NCI-H187 treated with DMSO at 0.1 percent for 48 hours (cell line): ENCODE data around the gene MTG1.
"Not testable (repeated sequence)": the region's sequence is repeated elsewhere in the genome, so short reads cannot be mapped to it uniquely, and the experiment has no call there.

Experiments
- DNase-seq: peaks from one replicate; lab custom pipeline; 2025; lab: John Stamatoyannopoulos, UW

The MTG1 gene

GRCh38 chr10:133359554-133359971 lies 34.4 kb upstream of the MTG1 start:
- DNase-seq: no peak

- no peak for DNase-seq
Measured at GRCh38 chr10:133359972-133360610, 33.9 kb upstream of the MTG1 start.

GRCh38 chr10:133361227-133361626 lies 32.7 kb upstream of the MTG1 start:
- no peak for DNase-seq

- no peak for DNase-seq
Measured at GRCh38 chr10:133361773-133362441, 32.0 kb upstream of the MTG1 start.

- DNase-seq: no peak
Measured at GRCh38 chr10:133362846-133363245, 31.1 kb upstream of the MTG1 start.

GRCh38 chr10:133364645-133365431 lies 29.1 kb upstream of the MTG1 start:
- no peak for DNase-seq

GRCh38 chr10:133365461-133366129 lies 28.4 kb upstream of the MTG1 start:
- no peak for DNase-seq

- DNase-seq: no peak
Measured at GRCh38 chr10:133366130-133366478, 27.9 kb upstream of the MTG1 start.

- DNase-seq: no peak
Measured at GRCh38 chr10:133366751-133367150, 27.2 kb upstream of the MTG1 start.

GRCh38 chr10:133367461-133367860 lies 26.5 kb upstream of the MTG1 start:
- DNase-seq: not testable (repeated sequence)

GRCh38 chr10:133368153-133368552 lies 25.8 kb upstream of the MTG1 start:
- no peak for DNase-seq

GRCh38 chr10:133370030-133370786 lies 23.7 kb upstream of the MTG1 start:
- no peak for DNase-seq

GRCh38 chr10:133372507-133372906 lies 21.4 kb upstream of the MTG1 start:
- DNase-seq: no peak

GRCh38 chr10:133373174-133374090 lies 20.5 kb upstream of the MTG1 start, which contains the start of gene ECHS1:
TSS of gene ECHS1 (minus strand) at chr10:133373354. CDS start at chr10:133373333, 21 bp downstream.
- peak; percentile 10 for DNase-seq

GRCh38 chr10:133375357-133376115 lies 18.4 kb upstream of the MTG1 start:
- DNase-seq: no peak

GRCh38 chr10:133376183-133376582 lies 17.8 kb upstream of the MTG1 start:
- DNase-seq: not testable (repeated sequence)

- DNase-seq: no peak
Measured at GRCh38 chr10:133377025-133377817, 16.7 kb upstream of the MTG1 start.

GRCh38 chr10:133377818-133378250 lies 16.1 kb upstream of the MTG1 start:
- no peak for DNase-seq
